ENCODE data around the gene C1orf116.

DNA sequence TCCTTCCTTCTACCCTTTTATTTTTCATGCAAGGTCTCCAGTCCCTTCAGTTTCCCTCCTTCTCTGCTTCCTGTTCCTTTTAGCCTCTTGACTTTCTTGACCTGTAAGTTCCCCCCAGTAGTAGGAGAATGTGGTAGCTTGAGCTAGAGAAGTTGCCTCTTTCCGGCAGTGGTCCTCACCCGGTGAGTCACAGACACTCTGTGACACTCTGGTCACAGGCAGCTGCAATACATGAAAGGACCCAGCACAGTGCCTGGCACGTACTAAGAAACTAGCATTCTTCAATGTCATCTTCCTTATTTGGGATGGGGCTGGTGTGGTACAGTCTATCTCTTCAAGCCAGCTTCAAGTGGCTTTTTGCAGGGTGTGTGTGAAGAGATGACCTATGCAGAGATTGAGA lies 36.5 kb upstream of the C1orf116 start:
- TF ChIP-seq, protein P1, sequence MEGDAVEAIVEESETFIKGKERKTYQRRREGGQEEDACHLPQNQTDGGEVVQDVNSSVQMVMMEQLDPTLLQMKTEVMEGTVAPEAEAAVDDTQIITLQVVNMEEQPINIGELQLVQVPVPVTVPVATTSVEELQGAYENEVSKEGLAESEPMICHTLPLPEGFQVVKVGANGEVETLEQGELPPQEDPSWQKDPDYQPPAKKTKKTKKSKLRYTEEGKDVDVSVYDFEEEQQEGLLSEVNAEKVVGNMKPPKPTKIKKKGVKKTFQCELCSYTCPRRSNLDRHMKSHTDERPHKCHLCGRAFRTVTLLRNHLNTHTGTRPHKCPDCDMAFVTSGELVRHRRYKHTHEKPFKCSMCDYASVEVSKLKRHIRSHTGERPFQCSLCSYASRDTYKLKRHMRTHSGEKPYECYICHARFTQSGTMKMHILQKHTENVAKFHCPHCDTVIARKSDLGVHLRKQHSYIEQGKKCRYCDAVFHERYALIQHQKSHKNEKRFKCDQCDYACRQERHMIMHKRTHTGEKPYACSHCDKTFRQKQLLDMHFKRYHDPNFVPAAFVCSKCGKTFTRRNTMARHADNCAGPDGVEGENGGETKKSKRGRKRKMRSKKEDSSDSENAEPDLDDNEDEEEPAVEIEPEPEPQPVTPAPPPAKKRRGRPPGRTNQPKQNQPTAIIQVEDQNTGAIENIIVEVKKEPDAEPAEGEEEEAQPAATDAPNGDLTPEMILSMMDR (IDR thresholded peaks at IDR 0.05 in 8 of 11, conservative IDR thresholded peaks at IDR 0.05 in 3 of 11) = no peak
- no peak for TF ChIP-seq POLR2A (IDR thresholded peaks at IDR 0.05)
- TF ChIP-seq POLR2AphosphoS5 (IDR thresholded peaks at IDR 0.05) = peak in 1 of 3 donors; percentile 72

Measured in spleen (tissue), 7 donors.